Bone marrow (tissue), 2 donors: Measurements from ENCODE around the gene CYTH2.
"Not testable (repeated sequence)": the region's sequence is repeated elsewhere in the genome, so short reads cannot be mapped to it uniquely, and the experiment has no call there.

Source experiments
- DNase-seq, 2 donors: peaks; one replicate each; lab custom pipeline; 2025; lab: John Stamatoyannopoulos, UW

Gene CYTH2

GRCh38 chr19:48477067-48477685 lies 8.0 kb downstream of the CYTH2 start:
- no peak for DNase-seq

- no peak for DNase-seq
These were observed 8.6 kb downstream of the CYTH2 start for GRCh38 chr19:48477698-48478338.

DNA sequence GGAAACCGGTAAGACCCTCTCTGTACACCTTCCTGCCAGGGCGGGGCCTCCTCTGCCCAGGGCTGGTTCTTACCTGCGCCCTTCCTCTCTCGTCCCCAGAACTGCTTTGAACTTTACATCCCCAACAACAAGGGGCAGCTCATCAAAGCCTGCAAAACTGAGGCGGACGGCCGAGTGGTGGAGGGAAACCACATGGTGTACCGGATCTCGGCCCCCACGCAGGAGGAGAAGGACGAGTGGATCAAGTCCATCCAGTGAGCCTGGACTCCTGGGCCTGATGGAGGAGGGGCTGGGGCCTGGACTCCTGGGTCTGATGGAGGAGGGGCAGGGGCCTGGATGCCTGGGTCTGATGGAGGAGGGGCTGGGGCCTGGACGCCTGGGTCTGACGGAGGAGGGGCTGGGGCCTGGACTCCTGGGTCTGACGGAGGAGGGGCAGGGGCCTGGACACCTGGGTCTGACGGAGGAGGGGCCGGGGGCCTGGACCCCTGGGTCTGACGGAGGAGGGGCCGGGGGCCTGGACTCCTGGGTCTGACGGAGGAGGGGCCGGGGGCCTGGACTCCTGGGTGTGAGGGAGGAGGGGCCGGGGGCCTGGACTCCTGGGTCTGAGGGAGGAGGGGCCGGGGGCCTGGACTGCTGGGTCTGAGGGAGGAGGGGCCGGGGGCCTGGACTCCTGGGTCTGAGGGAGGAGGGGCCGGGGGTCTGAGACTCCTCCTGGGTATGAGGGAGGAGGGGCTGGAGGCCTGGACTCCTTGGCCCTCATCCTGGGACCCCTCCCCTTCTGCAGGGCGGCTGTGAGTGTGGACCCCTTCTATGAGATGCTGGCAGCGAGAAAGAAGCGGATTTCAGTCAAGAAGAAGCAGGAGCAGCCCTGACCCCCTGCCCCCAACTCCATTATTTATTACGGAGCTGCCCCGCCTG lies 9.4 kb downstream of the CYTH2 start:
- no peak for DNase-seq

- no peak for DNase-seq
These were observed 10.5 kb downstream of the CYTH2 start for GRCh38 chr19:48479686-48480085.

- no peak for DNase-seq
These were observed 11.0 kb downstream of the CYTH2 start for GRCh38 chr19:48480183-48480557.

DNA sequence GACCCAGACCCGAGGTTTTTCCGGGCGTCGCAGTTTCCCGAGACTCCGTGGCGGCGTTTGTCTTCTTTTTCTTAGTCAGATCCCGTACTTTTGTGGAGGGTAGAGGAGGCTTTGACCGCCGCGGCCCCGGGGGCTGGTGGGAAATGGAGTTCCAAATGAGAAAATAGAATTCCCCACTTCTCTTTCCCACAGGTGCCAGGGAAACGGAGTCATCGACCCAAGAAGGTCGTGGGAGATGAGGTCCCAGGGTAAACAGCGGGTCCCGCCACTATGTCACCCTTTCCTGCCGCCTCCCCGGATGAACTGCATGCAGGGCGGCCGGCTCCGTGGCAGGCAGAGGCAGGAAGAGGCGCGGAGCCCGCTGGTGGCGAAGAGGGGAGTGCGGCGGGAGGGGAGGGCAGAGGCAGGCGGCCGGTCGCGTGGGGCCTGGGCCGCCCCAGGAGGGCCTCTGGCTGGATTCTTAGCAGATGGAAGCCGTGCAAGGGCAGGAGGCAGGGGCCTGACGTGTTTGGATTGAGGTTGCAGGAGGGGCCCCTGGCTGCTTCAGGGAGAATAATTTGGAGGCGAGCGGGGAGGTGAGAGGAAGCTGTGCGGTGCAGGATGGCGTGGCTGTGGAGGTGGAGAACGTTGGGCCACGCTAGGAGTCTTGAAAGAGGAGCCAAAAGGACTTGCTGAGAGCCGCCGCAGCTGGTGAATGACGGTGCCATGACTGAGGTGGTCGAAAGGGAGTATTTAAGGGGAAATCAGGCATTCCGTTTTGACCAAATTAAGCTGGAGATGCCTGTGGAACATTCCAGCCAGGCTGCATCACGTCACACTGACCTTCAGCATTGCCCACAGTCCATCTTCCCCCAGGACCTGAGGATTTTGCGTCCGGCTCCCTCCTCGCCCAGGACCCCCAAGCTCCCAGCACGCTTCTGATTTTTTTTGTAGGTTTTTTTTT lies 11.7 kb downstream of the CYTH2 start:
- DNase-seq = peak; percentile 25 to 30

- no peak for DNase-seq
These were observed 12.9 kb downstream of the CYTH2 start for GRCh38 chr19:48481846-48482639.

DNA sequence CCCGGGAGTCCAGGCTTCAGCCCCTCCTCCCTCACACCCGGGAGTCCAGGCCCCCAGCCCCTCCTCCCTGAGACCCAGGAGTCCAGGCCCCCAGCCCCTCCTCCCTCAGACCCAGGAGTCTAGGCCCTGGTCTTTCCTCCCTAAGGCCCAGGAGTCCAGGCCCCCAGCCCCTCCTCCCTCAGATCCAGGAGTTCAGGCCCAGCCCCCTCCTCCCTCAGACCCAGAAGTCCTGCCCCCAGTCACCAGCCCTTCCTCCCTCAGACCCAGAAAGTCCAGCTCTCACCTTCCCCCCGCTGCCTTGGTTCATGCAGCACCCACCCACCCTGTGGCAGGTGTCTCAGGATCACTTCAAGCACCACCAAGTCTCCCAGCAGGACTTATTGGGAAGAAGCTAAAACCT lies 14.1 kb downstream of the CYTH2 start:
- no peak for DNase-seq

DNA sequence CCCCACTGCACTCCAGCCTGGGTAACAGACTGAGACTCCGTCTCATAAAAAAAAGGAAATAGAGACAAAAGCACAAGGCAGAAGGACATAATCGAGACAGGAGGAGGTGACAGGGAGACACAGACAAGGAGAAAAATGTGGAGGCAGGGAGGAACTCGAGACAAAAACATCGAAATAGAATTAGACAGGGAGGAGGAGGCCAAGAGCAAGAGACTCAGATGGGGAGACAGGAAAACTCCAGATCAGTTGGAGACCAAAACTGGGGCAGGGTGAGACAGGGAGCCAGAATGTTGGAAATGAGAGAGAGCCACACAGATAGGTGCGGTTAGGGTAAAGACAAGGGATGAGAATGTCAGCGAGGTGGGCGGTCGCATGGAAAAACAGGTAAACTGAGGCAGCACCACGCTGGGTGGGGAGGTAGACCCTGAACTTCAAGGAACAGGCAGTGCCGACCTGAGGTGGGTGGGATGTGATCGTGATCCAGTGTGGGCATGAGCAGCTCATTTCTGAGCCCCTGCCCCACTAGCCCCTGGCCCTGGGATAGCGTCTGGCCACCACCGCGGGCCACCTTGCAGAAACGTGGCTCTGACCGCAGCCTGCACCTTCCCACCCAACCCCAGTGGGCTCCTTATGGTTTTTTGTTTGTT lies 15.2 kb downstream of the CYTH2 start:
- no peak for DNase-seq

GRCh38 chr19:48484931-48485612 lies 15.9 kb downstream of the CYTH2 start:
- no peak for DNase-seq

DNA sequence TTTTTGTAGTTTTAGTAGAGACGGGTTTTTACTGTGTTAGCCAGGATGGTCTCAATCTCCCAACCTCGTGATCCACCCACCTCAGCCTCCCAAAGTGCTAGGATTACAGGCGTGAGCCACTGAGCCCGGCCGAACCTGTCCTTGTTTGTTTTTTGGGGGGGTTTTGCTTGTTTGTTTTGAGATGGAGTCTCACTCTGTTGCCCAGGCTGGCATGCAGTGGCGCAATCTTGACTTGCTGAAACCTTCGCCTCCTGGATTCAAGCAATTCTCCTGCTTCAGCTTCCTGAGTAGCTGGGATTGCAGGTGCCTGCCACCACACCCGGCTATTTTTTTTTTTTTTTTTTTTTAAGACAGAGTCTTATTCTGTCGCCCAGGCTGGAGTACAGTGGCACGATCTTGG lies 17.5 kb downstream of the CYTH2 start:
- not testable (repeated sequence) for DNase-seq

DNA sequence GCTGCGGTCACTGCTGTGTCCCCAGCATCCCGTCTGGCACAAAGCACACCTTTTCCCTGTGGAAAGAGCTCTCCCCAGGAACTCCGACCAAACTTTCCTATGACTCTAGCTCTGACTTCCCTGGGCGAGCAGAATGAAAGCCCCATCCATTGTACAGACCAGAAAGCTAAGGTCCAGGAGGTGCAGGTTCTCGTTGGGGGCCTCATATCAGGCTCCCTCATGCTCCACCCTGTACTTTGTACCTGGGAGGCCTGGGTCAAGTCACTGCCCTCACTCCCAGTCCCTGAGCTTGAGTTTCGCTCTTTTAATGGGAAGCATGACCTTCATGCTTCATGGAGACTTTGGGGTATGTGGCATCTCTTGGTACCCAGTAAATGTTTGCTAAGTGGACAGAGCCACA lies 18.4 kb downstream of the CYTH2 start:
- DNase-seq = no peak

GRCh38 chr19:48487948-48488347 lies 18.8 kb downstream of the CYTH2 start:
- no peak for DNase-seq

DNA sequence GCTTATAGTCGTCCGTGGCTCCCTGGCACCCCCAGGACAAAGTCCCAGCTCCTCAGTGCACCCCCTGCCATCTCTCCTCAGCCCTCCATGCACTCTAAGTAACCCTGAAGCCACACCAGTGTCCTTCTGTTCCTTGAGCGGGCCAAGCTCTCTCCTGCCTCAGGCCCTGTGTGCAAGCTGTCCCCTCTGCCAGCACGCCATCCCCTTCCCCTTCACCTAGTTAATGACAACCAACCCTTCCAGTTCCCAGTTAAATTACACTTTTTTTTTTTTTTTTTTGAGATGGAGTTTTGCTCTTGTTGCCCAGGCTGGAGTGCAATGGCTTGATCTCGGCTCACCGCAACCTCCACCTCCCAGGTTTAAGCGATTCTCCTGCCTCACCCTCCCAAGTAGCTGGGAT lies 19.3 kb downstream of the CYTH2 start:
- DNase-seq = not testable (repeated sequence)

DNA sequence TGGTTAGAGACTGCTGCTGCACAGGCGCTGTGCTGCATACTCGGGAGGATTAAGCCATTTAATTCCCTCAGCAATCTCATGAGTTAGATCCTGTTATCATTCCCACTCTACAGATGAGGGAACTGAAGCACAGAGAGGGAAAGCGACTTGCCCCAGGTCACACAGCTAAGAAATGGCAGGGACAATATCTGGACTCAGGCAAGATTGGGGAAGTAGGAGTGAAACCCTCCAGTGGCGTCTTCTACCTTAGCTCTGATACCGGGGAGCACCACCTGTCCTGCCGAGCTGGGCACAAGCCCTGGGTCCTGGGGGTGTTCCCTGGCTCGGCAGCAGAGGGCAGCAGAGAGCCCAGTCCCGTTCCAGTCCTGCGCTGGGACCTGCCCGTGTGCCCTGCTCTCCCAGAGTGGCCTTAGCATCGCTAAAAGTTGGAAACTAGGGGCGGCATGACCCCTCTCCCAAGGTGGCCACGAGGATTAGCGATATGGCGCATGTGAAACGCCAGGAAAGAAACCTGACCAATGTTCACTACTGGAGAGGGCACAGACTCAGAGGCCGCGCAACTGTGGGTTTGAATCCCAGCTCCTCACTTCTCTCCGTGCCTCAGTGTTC lies 20.5 kb downstream of the CYTH2 start:
- peak; percentile 47 to 49 for DNase-seq

DNA sequence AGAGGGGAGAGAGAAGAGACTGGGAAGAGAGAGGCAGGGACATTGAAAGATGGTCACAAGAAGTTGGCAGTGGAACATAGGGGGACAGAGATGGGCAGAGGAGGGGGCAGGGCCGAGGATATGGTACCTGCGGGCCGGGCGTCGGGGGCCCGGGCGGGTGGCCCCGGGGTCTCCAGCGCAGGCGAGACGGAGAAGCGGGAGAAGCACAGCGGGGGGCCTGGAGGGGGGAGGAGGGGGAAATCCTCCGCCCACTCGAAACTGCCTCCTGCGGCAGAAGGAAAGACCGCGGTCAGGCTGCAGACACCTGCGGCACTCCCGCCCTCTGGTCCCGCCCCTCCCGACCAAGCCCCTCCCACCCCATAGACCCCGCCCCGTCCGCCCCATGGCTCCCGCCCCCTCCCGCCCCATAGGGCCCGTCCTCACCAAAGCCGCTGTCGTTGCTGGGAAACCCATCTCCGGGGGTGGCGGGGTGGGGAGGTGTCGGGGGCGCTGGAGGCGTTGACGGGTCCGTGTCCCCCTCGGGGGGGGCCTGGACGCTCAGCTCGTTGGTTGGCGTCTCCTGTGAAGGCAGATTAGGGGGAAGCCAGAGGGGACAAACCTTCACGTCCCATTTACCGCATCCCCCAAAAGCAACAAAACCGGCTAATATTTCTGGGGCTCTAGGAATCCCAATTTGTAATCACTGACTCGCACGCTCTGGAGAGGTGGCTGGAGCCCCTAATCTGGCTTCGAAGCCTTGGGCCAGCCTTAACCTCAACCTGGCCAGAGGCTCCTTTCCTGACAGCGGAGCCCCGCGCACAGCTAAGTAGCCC lies 22.0 kb downstream of the CYTH2 start:
- DNase-seq = peak in 1 of 2 donors; percentile 9

- DNase-seq = no peak
These were observed 22.6 kb downstream of the CYTH2 start for GRCh38 chr19:48491793-48492123.

DNA sequence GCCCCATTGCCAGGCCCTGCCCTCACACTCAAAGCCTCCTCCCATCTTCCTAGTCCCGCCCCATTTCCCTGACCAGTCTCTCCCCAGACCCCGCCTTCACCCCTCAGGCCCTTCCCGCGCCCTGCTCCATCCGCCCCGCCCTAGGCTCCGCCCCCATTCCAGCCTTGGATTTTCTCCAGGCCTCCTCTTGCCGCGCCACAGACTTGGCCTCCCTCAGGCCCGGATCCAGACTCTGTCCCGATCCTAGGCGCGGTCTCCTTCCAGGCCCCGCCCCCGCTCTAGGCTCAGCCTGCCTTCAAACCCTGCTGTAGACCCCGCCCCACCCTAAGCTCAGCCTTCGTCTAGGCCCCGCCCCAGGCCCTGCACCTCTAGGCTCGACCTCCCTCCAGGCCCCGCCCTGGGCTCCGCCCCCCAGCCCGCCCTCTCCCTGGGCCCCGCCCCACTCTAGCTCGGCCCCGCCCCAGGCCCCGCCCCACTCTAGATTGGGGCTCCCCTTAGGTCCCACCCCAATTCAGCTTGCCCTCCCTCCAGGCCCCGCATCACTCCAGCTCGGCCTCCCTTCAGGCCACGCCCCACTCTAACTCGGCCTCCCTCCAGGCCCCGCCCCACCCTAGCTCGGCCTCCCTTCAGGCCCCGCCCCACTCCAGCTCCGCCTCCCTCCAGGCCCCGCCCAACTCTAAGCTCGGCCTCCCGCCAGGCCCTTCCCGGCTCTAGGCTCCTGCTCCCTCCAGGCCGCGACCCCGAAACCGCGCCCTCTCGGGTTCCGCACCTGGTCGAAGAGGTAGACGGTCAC lies 24.0 kb downstream of the CYTH2 start:
- DNase-seq = peak; percentile 70 to 99
